Measurements from ENCODE around the gene PPP2R2B. TPM values are rescaled to one million over a fixed set of nuclear protein-coding genes. Genes with fewer than 3 reads are reported as not detected.

PPP2R2B gene
- total RNA-seq, 4 donors from 2014 or later: 0.20 to 1.9 (median 1.3) TPM

GRCh38 chr5:146726891-146727290, 151.7 kb downstream of the PPP2R2B start:
- Histone ChIP-seq H3K27ac (no peak overlapping the region), H3K27me3 (no peaks in the 10 kb centered on the region), H3K9me3 (peaks cover 5 to 9% of the 10 kb centered on the region in 2 donors), H3K36me3 (no peaks in the 10 kb centered on the region), H3K4me3 (no peak overlapping the region), H3K4me1 (no peaks in the 10 kb centered on the region)
- no peak for DNase-seq
- 78% methylated on average over 1 of the region's 1 CpG; no CpG with 5 or more reads in 1 of the 2 donors for WGBS, 2 donors (ENCODE audit: low coverage in 1 of 2)
- in situ Hi-C loops (cut with MboI; ENCODE audit: low pct_ligation_motif_present in 1 of 4, low pct_unique_long_range_greater_than_20kb in 1 of 4, low sequenced_read_pairs in 3 of 4): no loop called here
- no peak for TF ChIP-seq POLR2A (IDR thresholded peaks at IDR 0.05)
- intact Hi-C loops (cut with DNase I; ENCODE audit: low total_unique reads): no loop called here

- Histone ChIP-seq H3K27me3 (no peaks in the 10 kb centered on the region), H3K36me3 (no peaks in the 10 kb centered on the region), H3K27ac (no peak overlapping the region), H3K4me1 (no peaks in the 10 kb centered on the region), H3K4me3 (no peak overlapping the region), H3K9me3 (peaks cover 5 to 9% of the 10 kb centered on the region in 2 donors)
- TF ChIP-seq POLR2AphosphoS5 (IDR thresholded peaks at IDR 0.05) (no peak), EP300 (IDR thresholded peaks at IDR 0.05; ENCODE audit: low read depth) (no peak), CTCF (IDR thresholded peaks at IDR 0.05) (no peak), POLR2A (IDR thresholded peaks at IDR 0.05) (no peak)
- DNase-seq: no peak
- intact Hi-C loops (cut with DNase I; ENCODE audit: low total_unique reads): no loop called here
- in situ Hi-C loops (cut with MboI; ENCODE audit: low pct_ligation_motif_present in 1 of 4, low pct_unique_long_range_greater_than_20kb in 1 of 4, low sequenced_read_pairs in 3 of 4): no loop called here
- 50 to 62% methylated on average over 2 of the region's 2 CpGs for WGBS, 2 donors (ENCODE audit: low coverage in 1 of 2)
Observed at GRCh38 chr5:146726020-146726419, 152.5 kb downstream of the PPP2R2B start.

- Histone ChIP-seq H3K36me3 (no peaks in the 10 kb centered on the region), H3K4me1 (no peaks in the 10 kb centered on the region), H3K27me3 (no peaks in the 10 kb centered on the region), H3K9me3 (peaks cover 5 to 9% of the 10 kb centered on the region in 2 donors), H3K4me3 (no peak overlapping the region), H3K27ac (no peak overlapping the region)
- intact Hi-C loops (cut with DNase I; ENCODE audit: low total_unique reads): no loop called here
- in situ Hi-C loops (cut with MboI; ENCODE audit: low pct_ligation_motif_present in 1 of 4, low pct_unique_long_range_greater_than_20kb in 1 of 4, low sequenced_read_pairs in 3 of 4): no loop called here
- DNase-seq: no peak
- TF ChIP-seq CTCF (IDR thresholded peaks at IDR 0.05) (no peak), POLR2AphosphoS5 (IDR thresholded peaks at IDR 0.05) (no peak), POLR2A (IDR thresholded peaks at IDR 0.05) (no peak), EP300 (IDR thresholded peaks at IDR 0.05; ENCODE audit: low read depth) (no peak)
- WGBS, 2 donors (ENCODE audit: low coverage in 1 of 2): 59 to 66% methylated on average over 4 of the region's 4 CpGs
Observed at GRCh38 chr5:146725025-146725424, 153.5 kb downstream of the PPP2R2B start.

DNA sequence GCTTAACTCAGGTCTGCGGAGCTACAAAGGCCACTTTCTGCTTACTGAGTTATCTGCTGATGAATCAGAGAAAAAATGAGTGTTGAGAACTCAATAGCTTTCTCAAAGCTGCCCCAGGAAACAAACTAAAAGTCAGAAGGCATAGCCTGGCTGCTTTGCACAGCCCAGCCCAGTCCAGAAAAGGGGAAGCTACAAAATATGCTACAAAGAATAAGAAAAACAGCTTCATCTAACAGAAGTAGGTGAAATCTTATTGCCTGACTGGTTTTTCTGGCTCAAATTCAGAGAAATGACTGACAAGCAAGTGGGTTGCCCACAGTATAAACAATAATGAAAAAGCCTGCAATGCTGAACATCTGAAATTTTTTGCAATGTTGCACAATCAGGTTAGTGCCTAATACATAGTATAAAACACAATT, 156.2 kb downstream of the PPP2R2B start:
- Histone ChIP-seq H3K4me3 (no peak overlapping the region), H3K9me3 (no peaks in the 10 kb centered on the region), H3K4me1 (no peaks in the 10 kb centered on the region), H3K36me3 (no peaks in the 10 kb centered on the region), H3K27me3 (no peaks in the 10 kb centered on the region), H3K27ac (no peak overlapping the region)
- intact Hi-C loops (cut with DNase I; ENCODE audit: low total_unique reads): no loop called here
- in situ Hi-C loops (cut with MboI; ENCODE audit: low pct_ligation_motif_present in 1 of 4, low pct_unique_long_range_greater_than_20kb in 1 of 4, low sequenced_read_pairs in 3 of 4): no loop called here
- WGBS, 2 donors (ENCODE audit: low coverage in 1 of 2): 80 to 83% methylated on average over 1 of the region's 1 CpG
- TF ChIP-seq EP300 (IDR thresholded peaks at IDR 0.05; ENCODE audit: low read depth) (no peak), POLR2A (IDR thresholded peaks at IDR 0.05) (no peak), POLR2AphosphoS5 (IDR thresholded peaks at IDR 0.05) (no peak), CTCF (IDR thresholded peaks at IDR 0.05) (no peak)
- DNase-seq: no peak

Measured in transverse colon (tissue), 4 donors.